Measurements from ENCODE around the gene CAPN14. TPM values are rescaled to one million over a fixed set of nuclear protein-coding genes. Genes with fewer than 3 reads are reported as not detected.

CAPN14 gene
- total RNA-seq, 1 donor from 2014 or later: 0.27 TPM

- no peaks in the 10 kb centered on the region for H3K36me3 Mint-ChIP-seq (ENCODE audit: low read depth)
- H3K4me3 Mint-ChIP-seq (ENCODE audit: low read depth): no peak overlapping the region
- intact Hi-C loops (cut with micrococcal nuclease): loop anchor here (5.0 kb wide), 1 partner anchor 92 kb away; no protein-coding TSS in a partner anchor
- peaks cover 33% of the 10 kb centered on the region for H3K27me3 Mint-ChIP-seq (ENCODE audit: low read depth)
- peaks cover 9% of the 10 kb centered on the region for H3K4me1 Mint-ChIP-seq (ENCODE audit: low read depth)
- no peaks in the 10 kb centered on the region for H3K9me3 Mint-ChIP-seq
- DNase-seq (ENCODE audit: low spot score): no peak
- no peak overlapping the region for H3K27ac Mint-ChIP-seq
Observed at GRCh38 chr2:31230751-31231150, 13.4 kb upstream of the CAPN14 start.

GRCh38 chr2:31228717-31229116 lies 11.4 kb upstream of the CAPN14 start:
- intact Hi-C loops (cut with micrococcal nuclease): no loop called here
- DNase-seq (ENCODE audit: low spot score): no peak
- no peak overlapping the region for H3K27ac Mint-ChIP-seq

GRCh38 chr2:31227711-31228125 lies 10.4 kb upstream of the CAPN14 start:
- Mint-ChIP-seq H3K9me3 (no peaks in the 10 kb centered on the region), H3K36me3 (ENCODE audit: low read depth) (no peaks in the 10 kb centered on the region)

More at GRCh38 chr2:31228717-31229116, 11.4 kb upstream of the CAPN14 start:
- H3K4me1 Mint-ChIP-seq (ENCODE audit: low read depth): peaks cover 8% of the 10 kb centered on the region
- H3K36me3 Mint-ChIP-seq (ENCODE audit: low read depth): no peaks in the 10 kb centered on the region
- no peaks in the 10 kb centered on the region for H3K9me3 Mint-ChIP-seq
- no peak overlapping the region for H3K4me3 Mint-ChIP-seq (ENCODE audit: low read depth)
- H3K27me3 Mint-ChIP-seq (ENCODE audit: low read depth): peaks cover 41% of the 10 kb centered on the region

GRCh38 chr2:31227110-31227509 lies 9.8 kb upstream of the CAPN14 start:
- Mint-ChIP-seq H3K36me3 (ENCODE audit: low read depth) (no peaks in the 10 kb centered on the region), H3K27me3 (ENCODE audit: low read depth) (peaks cover 41% of the 10 kb centered on the region)
- intact Hi-C loops (cut with micrococcal nuclease): no loop called here

More at GRCh38 chr2:31227711-31228125, 10.4 kb upstream of the CAPN14 start:
- no peak for DNase-seq (ENCODE audit: low spot score)
- H3K27ac Mint-ChIP-seq: no peak overlapping the region
- H3K4me1 Mint-ChIP-seq (ENCODE audit: low read depth): no peaks in the 10 kb centered on the region
- H3K4me3 Mint-ChIP-seq (ENCODE audit: low read depth): no peak overlapping the region
- intact Hi-C loops (cut with micrococcal nuclease): no loop called here
- H3K27me3 Mint-ChIP-seq (ENCODE audit: low read depth): peaks cover 43% of the 10 kb centered on the region

GRCh38 chr2:31226266-31226665 lies 9.0 kb upstream of the CAPN14 start:
- Mint-ChIP-seq H3K4me3 (ENCODE audit: low read depth) (no peak overlapping the region), H3K27me3 (ENCODE audit: low read depth) (peaks cover 42% of the 10 kb centered on the region), H3K4me1 (ENCODE audit: low read depth) (peaks cover 5% of the 10 kb centered on the region), H3K9me3 (no peaks in the 10 kb centered on the region), H3K27ac (no peak overlapping the region), H3K36me3 (ENCODE audit: low read depth) (no peaks in the 10 kb centered on the region)
- no peak for DNase-seq (ENCODE audit: low spot score)
- intact Hi-C loops (cut with micrococcal nuclease): no loop called here

More at GRCh38 chr2:31227110-31227509, 9.8 kb upstream of the CAPN14 start:
- H3K4me3 Mint-ChIP-seq (ENCODE audit: low read depth): no peak overlapping the region
- no peak overlapping the region for H3K27ac Mint-ChIP-seq
- DNase-seq (ENCODE audit: low spot score): no peak
- no peaks in the 10 kb centered on the region for H3K4me1 Mint-ChIP-seq (ENCODE audit: low read depth)
- H3K9me3 Mint-ChIP-seq: no peaks in the 10 kb centered on the region

- H3K4me1 Mint-ChIP-seq (ENCODE audit: low read depth): peaks cover 18% of the 10 kb centered on the region
- DNase-seq (ENCODE audit: low spot score): no peak
- no peak overlapping the region for H3K4me3 Mint-ChIP-seq (ENCODE audit: low read depth)
- no peaks in the 10 kb centered on the region for H3K9me3 Mint-ChIP-seq
- no peaks in the 10 kb centered on the region for H3K36me3 Mint-ChIP-seq (ENCODE audit: low read depth)
- no peak overlapping the region for H3K27ac Mint-ChIP-seq
- H3K27me3 Mint-ChIP-seq (ENCODE audit: low read depth): peaks cover 25% of the 10 kb centered on the region
- intact Hi-C loops (cut with micrococcal nuclease): no loop called here
Observed at GRCh38 chr2:31223749-31224148, 6.4 kb upstream of the CAPN14 start.

GRCh38 chr2:31223026-31223425 lies 5.7 kb upstream of the CAPN14 start:
- no peak overlapping the region for H3K4me3 Mint-ChIP-seq (ENCODE audit: low read depth)
- no peaks in the 10 kb centered on the region for H3K9me3 Mint-ChIP-seq
- peaks cover 18% of the 10 kb centered on the region for H3K4me1 Mint-ChIP-seq (ENCODE audit: low read depth)
- H3K36me3 Mint-ChIP-seq (ENCODE audit: low read depth): no peaks in the 10 kb centered on the region
- H3K27ac Mint-ChIP-seq: no peak overlapping the region
- intact Hi-C loops (cut with micrococcal nuclease): no loop called here
- DNase-seq (ENCODE audit: low spot score): no peak
- H3K27me3 Mint-ChIP-seq (ENCODE audit: low read depth): peaks cover 21% of the 10 kb centered on the region

GRCh38 chr2:31222071-31222470 lies 4.8 kb upstream of the CAPN14 start:
- H3K4me3 Mint-ChIP-seq (ENCODE audit: low read depth): no peak overlapping the region
- H3K9me3 Mint-ChIP-seq: no peaks in the 10 kb centered on the region
- H3K4me1 Mint-ChIP-seq (ENCODE audit: low read depth): peaks cover 28% of the 10 kb centered on the region
- H3K36me3 Mint-ChIP-seq (ENCODE audit: low read depth): no peaks in the 10 kb centered on the region
- intact Hi-C loops (cut with micrococcal nuclease): no loop called here
- H3K27me3 Mint-ChIP-seq (ENCODE audit: low read depth): peaks cover 17% of the 10 kb centered on the region
- H3K27ac Mint-ChIP-seq: no peak overlapping the region
- no peak for DNase-seq (ENCODE audit: low spot score)

- Mint-ChIP-seq H3K4me1 (ENCODE audit: low read depth) (peaks cover 32% of the 10 kb centered on the region), H3K36me3 (ENCODE audit: low read depth) (no peaks in the 10 kb centered on the region), H3K9me3 (no peaks in the 10 kb centered on the region), H3K27ac (no peak overlapping the region), H3K4me3 (ENCODE audit: low read depth) (no peak overlapping the region), H3K27me3 (ENCODE audit: low read depth) (peaks cover 17% of the 10 kb centered on the region)
- DNase-seq (ENCODE audit: low spot score): no peak
- intact Hi-C loops (cut with micrococcal nuclease): no loop called here
Observed at GRCh38 chr2:31221544-31221943, 4.2 kb upstream of the CAPN14 start.

- H3K9me3 Mint-ChIP-seq: no peaks in the 10 kb centered on the region
- peaks cover 48% of the 10 kb centered on the region for H3K4me1 Mint-ChIP-seq (ENCODE audit: low read depth)
- peaks cover 10% of the 10 kb centered on the region for H3K27me3 Mint-ChIP-seq (ENCODE audit: low read depth)
- no peak overlapping the region for H3K4me3 Mint-ChIP-seq (ENCODE audit: low read depth)
- intact Hi-C loops (cut with micrococcal nuclease): no loop called here
- no peak overlapping the region for H3K27ac Mint-ChIP-seq
- no peaks in the 10 kb centered on the region for H3K36me3 Mint-ChIP-seq (ENCODE audit: low read depth)
- DNase-seq (ENCODE audit: low spot score): no peak
Observed at GRCh38 chr2:31219131-31219969, 2.0 kb upstream of the CAPN14 start.

GRCh38 chr2:31216734-31217133 lies 581 bp downstream of the CAPN14 start:
- no peaks in the 10 kb centered on the region for H3K9me3 Mint-ChIP-seq
- H3K27me3 Mint-ChIP-seq (ENCODE audit: low read depth): peaks cover 2% of the 10 kb centered on the region
- peaks cover 58% of the 10 kb centered on the region for H3K4me1 Mint-ChIP-seq (ENCODE audit: low read depth)
- no peaks in the 10 kb centered on the region for H3K36me3 Mint-ChIP-seq (ENCODE audit: low read depth)
- DNase-seq (ENCODE audit: low spot score): no peak
- intact Hi-C loops (cut with micrococcal nuclease): no loop called here
- peak overlapping the region; percentile 59 for H3K27ac Mint-ChIP-seq
- no peak overlapping the region for H3K4me3 Mint-ChIP-seq (ENCODE audit: low read depth)

- Mint-ChIP-seq H3K9me3 (no peaks in the 10 kb centered on the region), H3K4me3 (ENCODE audit: low read depth) (no peak overlapping the region), H3K36me3 (ENCODE audit: low read depth) (no peaks in the 10 kb centered on the region), H3K4me1 (ENCODE audit: low read depth) (peaks cover 46% of the 10 kb centered on the region), H3K27ac (no peak overlapping the region), H3K27me3 (ENCODE audit: low read depth) (no peaks in the 10 kb centered on the region)
- intact Hi-C loops (cut with micrococcal nuclease): no loop called here
- no peak for DNase-seq (ENCODE audit: low spot score)
Observed at GRCh38 chr2:31214444-31214915, 2.8 kb downstream of the CAPN14 start.

- H3K27ac Mint-ChIP-seq: no peak overlapping the region
- H3K27me3 Mint-ChIP-seq (ENCODE audit: low read depth): no peaks in the 10 kb centered on the region
- no peak overlapping the region for H3K4me3 Mint-ChIP-seq (ENCODE audit: low read depth)
- no peak for DNase-seq (ENCODE audit: low spot score)
- H3K36me3 Mint-ChIP-seq (ENCODE audit: low read depth): no peaks in the 10 kb centered on the region
- H3K9me3 Mint-ChIP-seq: no peaks in the 10 kb centered on the region
- peaks cover 40% of the 10 kb centered on the region for H3K4me1 Mint-ChIP-seq (ENCODE audit: low read depth)
- intact Hi-C loops (cut with micrococcal nuclease): no loop called here
Observed at GRCh38 chr2:31213601-31214443, 3.5 kb downstream of the CAPN14 start.
